ENCODE results near the gene GPR107. TPM values are rescaled to one million over a fixed set of nuclear protein-coding genes. Genes with fewer than 3 reads are reported as not detected.

The GPR107 gene
- total and polyA plus RNA-seq, 2 experiments from 2014 or later, result 10.6 to 25.6 TPM

DNA sequence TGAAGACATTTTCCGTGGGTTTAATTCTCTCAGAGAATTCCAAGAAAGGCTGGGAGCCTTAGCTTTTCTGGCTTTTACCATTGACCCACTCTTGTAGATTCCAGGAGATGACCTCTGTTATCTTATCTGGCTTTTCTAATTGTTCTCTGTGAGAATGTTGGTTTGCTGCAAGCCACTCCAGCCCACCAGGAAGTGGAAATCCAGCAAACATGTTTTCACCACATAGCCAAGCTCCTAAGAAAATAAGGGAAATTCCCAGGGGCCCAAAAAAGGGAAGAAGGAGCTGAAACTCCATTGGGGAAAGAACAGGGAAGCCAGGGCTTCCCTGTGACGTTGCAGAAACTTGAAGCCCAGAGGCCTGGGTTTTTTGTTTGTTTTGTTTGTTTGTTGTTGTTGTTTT is 19.7 kb downstream of the GPR107 start:
- peak overlapping the region; percentile 50 for H3K4me2 ChIP-seq
- TF ChIP-seq, protein P1, sequence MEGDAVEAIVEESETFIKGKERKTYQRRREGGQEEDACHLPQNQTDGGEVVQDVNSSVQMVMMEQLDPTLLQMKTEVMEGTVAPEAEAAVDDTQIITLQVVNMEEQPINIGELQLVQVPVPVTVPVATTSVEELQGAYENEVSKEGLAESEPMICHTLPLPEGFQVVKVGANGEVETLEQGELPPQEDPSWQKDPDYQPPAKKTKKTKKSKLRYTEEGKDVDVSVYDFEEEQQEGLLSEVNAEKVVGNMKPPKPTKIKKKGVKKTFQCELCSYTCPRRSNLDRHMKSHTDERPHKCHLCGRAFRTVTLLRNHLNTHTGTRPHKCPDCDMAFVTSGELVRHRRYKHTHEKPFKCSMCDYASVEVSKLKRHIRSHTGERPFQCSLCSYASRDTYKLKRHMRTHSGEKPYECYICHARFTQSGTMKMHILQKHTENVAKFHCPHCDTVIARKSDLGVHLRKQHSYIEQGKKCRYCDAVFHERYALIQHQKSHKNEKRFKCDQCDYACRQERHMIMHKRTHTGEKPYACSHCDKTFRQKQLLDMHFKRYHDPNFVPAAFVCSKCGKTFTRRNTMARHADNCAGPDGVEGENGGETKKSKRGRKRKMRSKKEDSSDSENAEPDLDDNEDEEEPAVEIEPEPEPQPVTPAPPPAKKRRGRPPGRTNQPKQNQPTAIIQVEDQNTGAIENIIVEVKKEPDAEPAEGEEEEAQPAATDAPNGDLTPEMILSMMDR (IDR thresholded peaks at IDR 0.05; ENCODE audit: poor library complexity), result no peak
- no peak for TF ChIP-seq EZH2phosphoT487 (IDR thresholded peaks at IDR 0.05; ENCODE audit: low read depth, severe bottlenecking, unreplicated experiment)
- no peak for TF ChIP-seq EZH2 (IDR thresholded peaks at IDR 0.05; ENCODE audit: borderline replicate concordance)
- H3K79me2 ChIP-seq, result peaks cover 72% of the 10 kb centered on the region
- H4K20me1 ChIP-seq (ENCODE audit: insufficient read depth, poor library complexity, severe bottlenecking), result peaks cover 26% of the 10 kb centered on the region
- H3K36me3 ChIP-seq (replicated peaks; ENCODE audit: insufficient read depth, low read depth), result no peaks in the 10 kb centered on the region
- DNase-seq (ENCODE audit: low spot score), result peak; percentile 69
- peaks cover 18% of the 10 kb centered on the region for H3K4me1 ChIP-seq (ENCODE audit: insufficient read depth)
- H3K27ac ChIP-seq, result peak overlapping the region; percentile 84
- no peaks in the 10 kb centered on the region for H3K9me2 ChIP-seq (replicated peaks; ENCODE audit: insufficient read depth)
- no peaks in the 10 kb centered on the region for H3K27me3 ChIP-seq
- H2AFZ ChIP-seq, result no peak overlapping the region
- H3K4me3 ChIP-seq, result no peak overlapping the region
- H3K9me3 ChIP-seq (ENCODE audit: low read depth), result no peaks in the 10 kb centered on the region
- 10% methylated on average over 2 of the region's 2 CpGs for WGBS (ENCODE audit: low lambda C conversion rate, missing lambda C conversion rate)

DNA sequence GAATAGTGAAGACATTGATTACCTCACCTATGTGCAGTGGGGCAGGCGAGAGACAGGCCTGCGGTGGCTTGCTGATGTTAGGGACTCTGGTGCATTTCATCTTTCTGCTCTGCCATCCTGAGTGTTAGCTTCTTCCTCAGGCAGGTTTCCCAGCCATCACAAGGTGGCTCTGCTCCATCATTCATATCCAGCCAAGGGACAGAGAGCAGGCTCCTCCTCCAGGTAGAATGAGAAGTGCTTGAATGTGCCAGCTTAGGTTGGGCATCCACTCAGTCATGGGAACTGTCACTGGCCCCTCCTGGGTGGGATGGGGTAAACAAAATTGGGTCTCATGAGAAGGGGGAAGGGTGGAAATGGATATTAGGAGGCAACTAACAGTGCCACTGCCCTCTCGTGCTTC is 24.8 kb downstream of the GPR107 start:
- H3K9me3 ChIP-seq (ENCODE audit: low read depth), result no peaks in the 10 kb centered on the region
- peaks cover 5% of the 10 kb centered on the region for H3K4me1 ChIP-seq (ENCODE audit: insufficient read depth)
- 100% methylated on average over 3 of the region's 3 CpGs for WGBS (ENCODE audit: low lambda C conversion rate, missing lambda C conversion rate)
- no peaks in the 10 kb centered on the region for H4K20me1 ChIP-seq (ENCODE audit: insufficient read depth, poor library complexity, severe bottlenecking)
- H3K27me3 ChIP-seq, result no peaks in the 10 kb centered on the region
- no peak for DNase-seq (ENCODE audit: low spot score)
- H3K79me2 ChIP-seq, result peaks cover 27% of the 10 kb centered on the region
- no peak overlapping the region for H2AFZ ChIP-seq
- no peak overlapping the region for H3K4me2 ChIP-seq
- H3K36me3 ChIP-seq (replicated peaks; ENCODE audit: insufficient read depth, low read depth), result no peaks in the 10 kb centered on the region
- H3K9me2 ChIP-seq (replicated peaks; ENCODE audit: insufficient read depth), result no peaks in the 10 kb centered on the region
- H3K4me3 ChIP-seq, result no peak overlapping the region
- TF ChIP-seq EZH2phosphoT487 (IDR thresholded peaks at IDR 0.05; ENCODE audit: low read depth, severe bottlenecking, unreplicated experiment), result no peak
- TF ChIP-seq, protein P1 (IDR thresholded peaks at IDR 0.05; ENCODE audit: poor library complexity), result no peak
- no peak for TF ChIP-seq EZH2 (IDR thresholded peaks at IDR 0.05; ENCODE audit: borderline replicate concordance)
- H3K27ac ChIP-seq, result no peak overlapping the region

DNA sequence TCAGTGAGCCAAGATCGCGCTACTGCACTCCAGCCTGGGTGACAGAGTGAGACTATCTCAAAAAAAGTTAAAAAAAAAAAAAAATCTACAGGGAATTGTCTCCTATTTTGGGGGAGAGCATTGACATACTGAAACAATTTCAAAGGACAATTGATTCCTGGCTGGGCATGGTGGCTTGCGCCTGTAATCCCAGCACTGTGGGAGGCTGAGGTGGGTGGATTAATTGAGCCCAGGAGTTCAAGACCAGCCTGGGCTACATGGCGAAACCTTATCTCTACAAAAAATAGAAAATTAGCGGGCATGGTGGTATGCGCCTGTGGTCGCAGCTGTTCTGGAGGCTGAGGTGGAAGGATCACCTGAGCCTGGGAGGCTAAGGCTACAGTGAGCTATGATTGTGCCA is 30.6 kb downstream of the GPR107 start:
- 95% methylated on average over 7 of the region's 7 CpGs for WGBS (ENCODE audit: low lambda C conversion rate, missing lambda C conversion rate)
- H3K4me3 ChIP-seq, result no peak overlapping the region
- no peaks in the 10 kb centered on the region for H3K9me2 ChIP-seq (replicated peaks; ENCODE audit: insufficient read depth)
- H3K27ac ChIP-seq, result no peak overlapping the region
- H3K36me3 ChIP-seq (replicated peaks; ENCODE audit: insufficient read depth, low read depth), result no peaks in the 10 kb centered on the region
- H3K9me3 ChIP-seq (ENCODE audit: low read depth), result no peaks in the 10 kb centered on the region
- no peaks in the 10 kb centered on the region for H4K20me1 ChIP-seq (ENCODE audit: insufficient read depth, poor library complexity, severe bottlenecking)
- no peak overlapping the region for H3K4me2 ChIP-seq
- H2AFZ ChIP-seq, result no peak overlapping the region
- no peaks in the 10 kb centered on the region for H3K79me2 ChIP-seq
- TF ChIP-seq EZH2 (IDR thresholded peaks at IDR 0.05; ENCODE audit: borderline replicate concordance), result no peak
- no peaks in the 10 kb centered on the region for H3K4me1 ChIP-seq (ENCODE audit: insufficient read depth)
- no peaks in the 10 kb centered on the region for H3K27me3 ChIP-seq
- DNase-seq (ENCODE audit: low spot score), result no peak

DNA sequence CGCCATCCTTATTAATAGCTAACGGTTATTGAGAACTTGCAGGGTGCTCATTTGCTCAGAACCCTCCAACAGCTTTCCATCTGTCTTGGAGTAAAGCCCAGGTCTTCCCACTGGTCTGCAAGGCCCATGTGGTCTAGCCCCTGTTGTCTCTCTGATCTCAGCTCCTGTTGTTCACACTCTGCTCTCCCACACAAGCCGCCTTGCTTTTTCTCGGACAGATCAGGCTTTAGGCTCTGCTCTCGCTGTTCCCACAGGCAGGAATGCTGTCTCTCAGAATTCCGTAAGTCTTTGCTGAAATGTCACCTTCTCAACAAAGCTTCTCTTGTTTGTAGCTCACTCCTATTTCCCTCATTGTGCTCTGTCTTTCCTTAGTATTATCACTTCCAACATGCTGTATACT is 34.3 kb downstream of the GPR107 start:
- no peaks in the 10 kb centered on the region for H3K27me3 ChIP-seq
- WGBS (ENCODE audit: low lambda C conversion rate, missing lambda C conversion rate), result 95% methylated on average over 6 of the region's 6 CpGs

More for the DNA sequence above, 34.3 kb downstream of the GPR107 start:
- no peaks in the 10 kb centered on the region for H4K20me1 ChIP-seq (ENCODE audit: insufficient read depth, poor library complexity, severe bottlenecking)
- H3K9me2 ChIP-seq (replicated peaks; ENCODE audit: insufficient read depth), result no peaks in the 10 kb centered on the region
- no peak overlapping the region for H2AFZ ChIP-seq
- H3K79me2 ChIP-seq, result no peaks in the 10 kb centered on the region
- no peaks in the 10 kb centered on the region for H3K9me3 ChIP-seq (ENCODE audit: low read depth)
- H3K36me3 ChIP-seq (replicated peaks; ENCODE audit: insufficient read depth, low read depth), result no peaks in the 10 kb centered on the region
- no peaks in the 10 kb centered on the region for H3K4me1 ChIP-seq (ENCODE audit: insufficient read depth)
- no peak overlapping the region for H3K4me2 ChIP-seq
- no peak for TF ChIP-seq EZH2phosphoT487 (IDR thresholded peaks at IDR 0.05; ENCODE audit: low read depth, severe bottlenecking, unreplicated experiment)
- TF ChIP-seq, protein P1 (IDR thresholded peaks at IDR 0.05; ENCODE audit: poor library complexity), result no peak
- TF ChIP-seq EZH2 (IDR thresholded peaks at IDR 0.05; ENCODE audit: borderline replicate concordance), result no peak
- H3K4me3 ChIP-seq, result no peak overlapping the region
- no peak for DNase-seq (ENCODE audit: low spot score)
- no peak overlapping the region for H3K27ac ChIP-seq

Measured in hepatocyte (in vitro differentiated cells).